Natural killer cell (primary cell): ENCODE results near the gene LONP1. TPM values are rescaled to one million over a fixed set of nuclear protein-coding genes. Genes with fewer than 3 reads are reported as not detected.
"Not testable (repeated sequence)": the region's sequence is repeated elsewhere in the genome, so short reads cannot be mapped to it uniquely, and the experiment has no call there.

Experiments
- ATAC-seq, 3 donors: fragments of 150-1000 bp in 2 of 3; fragments of 200-7000 bp in 1 of 3; cut with Tn5 transposase; 1 replicate in 1 of 3; 2 replicates in 2 of 3; pipeline ENCODE4 v1.10.0; 2021; ENCODE audit warnings: mild to moderate bottlenecking in 2 of 3, moderate library complexity in 2 of 3
- DNase-seq, 2 donors: peaks; one replicate each; pipeline versions ENCODE4 v3.0.0 to v3.0.0-alpha.2; 2013 to 2021; ENCODE audit warnings: mixed read lengths in 1 of 2
- H3K27ac ChIP-seq: one replicate; pipeline ENCODE4 v1.5.1; 2013; ENCODE audit warnings: mild to moderate bottlenecking, low read length
- H3K27me3 ChIP-seq: one replicate; pipeline ENCODE4 v1.6.1; 2013; ENCODE audit warnings: low read length; ENCODE audit not compliant: control insufficient read depth, insufficient read depth
- H3K36me3 ChIP-seq: one replicate; pipeline ENCODE4 v1.6.1; 2013; ENCODE audit warnings: low read length; ENCODE audit not compliant: control insufficient read depth, insufficient read depth
- H3K4me1 ChIP-seq: one replicate; pipeline ENCODE4 v1.6.1; 2013; ENCODE audit warnings: low read length; ENCODE audit not compliant: control insufficient read depth, insufficient read depth
- H3K4me3 ChIP-seq: one replicate; pipeline ENCODE4 v1.5.1; 2013; ENCODE audit warnings: low read length
- H3K9me3 ChIP-seq: one replicate; pipeline ENCODE4 v1.6.1; 2013; ENCODE audit warnings: low read length; ENCODE audit not compliant: control insufficient read depth, insufficient read depth
- H3K27ac Mint-ChIP-seq, 2 donors: one replicate each; pipeline ENCODE4 v1.8.0; 2022; ENCODE audit warnings: mild to moderate bottlenecking in 2 of 2, mixed read lengths in 2 of 2, moderate library complexity in 1 of 2
- H3K27me3 Mint-ChIP-seq, 2 donors: one replicate each; pipeline ENCODE4 v1.8.0; 2022; ENCODE audit warnings: low read depth in 2 of 2, mixed read lengths in 2 of 2
- H3K36me3 Mint-ChIP-seq: one replicate; pipeline ENCODE4 v1.8.0; 2022; ENCODE audit warnings: mixed read lengths
- H3K4me1 Mint-ChIP-seq, 2 donors: one replicate each; pipeline ENCODE4 v1.8.0; 2022; ENCODE audit warnings: mixed read lengths in 2 of 2
- H3K4me3 Mint-ChIP-seq: one replicate; pipeline ENCODE4 v1.8.0; 2022; ENCODE audit warnings: mild to moderate bottlenecking, moderate library complexity, mixed read lengths
- H3K9me3 Mint-ChIP-seq, 2 donors: one replicate each; pipeline ENCODE4 v1.8.0; 2022; ENCODE audit warnings: mixed read lengths in 2 of 2
- WGBS: methylation state at CpG from one replicate; pipeline ENCODE4 v1.1.7; 2013; ENCODE audit warnings: missing lambda C conversion rate; ENCODE audit not compliant: insufficient coverage; 5-methylcytosine and 5-hydroxymethylcytosine counted together
- intact Hi-C: fragments of 100-400 bp; cut with micrococcal nuclease; formaldehyde crosslinking; loops from one replicate; pipeline ENCODE4 v1.14.2; 2022
- total RNA-seq, 4 donors: library from RNA; stranded (reverse); fragments of 120-200 nt in 1 of 4; gene quantifications; one replicate each; pipeline versions ENCODE4 v1.2.3 to v1.2.4, GENCODE V29; 2013 to 2022
- TF ChIP-seq, protein P1 (sequence below): fragments of 200-600 bp; IDR thresholded peaks from one replicate; pipeline ENCODE4 v1.8.0; 2022; ENCODE audit warnings: antibody characterized with exemption

LONP1 gene
- total RNA-seq, 3 donors from 2014 or later (not counting 1 experiment from before 2014, with no cell fraction given): 50.5 to 61.8 (median 56.1) TPM

DNA sequence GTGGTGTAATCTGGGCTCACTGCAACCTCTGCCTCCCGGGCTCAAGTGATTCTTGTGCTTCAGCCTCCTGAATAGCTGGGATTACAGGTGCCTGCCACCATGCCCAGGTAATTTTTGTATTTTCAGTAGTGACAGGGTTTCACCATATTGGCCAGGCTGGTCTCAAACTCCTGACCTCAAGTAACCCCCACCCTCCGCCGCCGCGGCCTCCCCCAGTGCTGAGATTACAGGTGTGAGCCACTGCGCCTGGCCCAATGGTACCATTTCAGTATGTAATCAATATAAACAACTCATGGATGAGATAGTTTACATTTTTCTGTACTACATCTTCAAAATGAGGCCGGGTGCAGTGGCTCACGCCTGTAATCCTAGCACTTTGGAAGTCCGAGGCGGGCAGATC, 25.1 kb upstream of the LONP1 start:
- intact Hi-C loops, H3K27me3 ChIP-seq, H3K4me3 Mint-ChIP-seq, H3K9me3 Mint-ChIP-seq, H3K9me3 ChIP-seq, ATAC-seq, H3K27ac ChIP-seq, H3K27me3 Mint-ChIP-seq, H3K36me3 Mint-ChIP-seq, H3K27ac Mint-ChIP-seq, DNase-seq, H3K4me1 Mint-ChIP-seq, H3K36me3 ChIP-seq, H3K4me3 ChIP-seq, H3K4me1 ChIP-seq: not testable (repeated sequence)
- 95% methylated on average over 10 of the region's 10 CpGs for WGBS

DNA sequence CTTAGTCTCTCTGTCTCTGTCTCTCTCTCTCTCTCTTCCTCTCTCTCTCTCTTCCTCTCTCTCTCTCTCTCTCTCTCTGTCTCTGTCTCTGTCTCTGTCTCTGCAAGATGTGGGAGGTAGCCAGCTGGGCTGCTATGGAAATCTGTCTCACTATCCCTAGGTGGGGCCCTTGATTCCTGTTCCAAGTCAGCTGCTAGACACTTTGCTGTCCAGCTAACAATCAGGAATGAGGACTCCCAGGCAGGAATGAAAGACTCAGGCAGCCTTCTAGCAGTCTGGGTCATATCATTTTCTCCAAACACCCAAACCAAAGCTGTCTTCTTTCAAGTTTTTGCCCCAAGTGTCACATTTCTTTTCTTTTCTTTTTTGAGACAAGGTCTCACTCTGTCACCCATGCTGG, 23.7 kb upstream of the LONP1 start:
- H3K4me3 ChIP-seq: no peak overlapping the region
- DNase-seq (no peak), ATAC-seq (no peak)
- Mint-ChIP-seq H3K27ac (no peak overlapping the region), H3K9me3 (no peaks in the 10 kb centered on the region), H3K36me3 (no peaks in the 10 kb centered on the region), H3K4me3 (no peak overlapping the region), H3K27me3 (peaks cover 0 to 5% of the 10 kb centered on the region in 2 donors), H3K4me1 (no peaks in the 10 kb centered on the region)
- TF ChIP-seq, protein P1, sequence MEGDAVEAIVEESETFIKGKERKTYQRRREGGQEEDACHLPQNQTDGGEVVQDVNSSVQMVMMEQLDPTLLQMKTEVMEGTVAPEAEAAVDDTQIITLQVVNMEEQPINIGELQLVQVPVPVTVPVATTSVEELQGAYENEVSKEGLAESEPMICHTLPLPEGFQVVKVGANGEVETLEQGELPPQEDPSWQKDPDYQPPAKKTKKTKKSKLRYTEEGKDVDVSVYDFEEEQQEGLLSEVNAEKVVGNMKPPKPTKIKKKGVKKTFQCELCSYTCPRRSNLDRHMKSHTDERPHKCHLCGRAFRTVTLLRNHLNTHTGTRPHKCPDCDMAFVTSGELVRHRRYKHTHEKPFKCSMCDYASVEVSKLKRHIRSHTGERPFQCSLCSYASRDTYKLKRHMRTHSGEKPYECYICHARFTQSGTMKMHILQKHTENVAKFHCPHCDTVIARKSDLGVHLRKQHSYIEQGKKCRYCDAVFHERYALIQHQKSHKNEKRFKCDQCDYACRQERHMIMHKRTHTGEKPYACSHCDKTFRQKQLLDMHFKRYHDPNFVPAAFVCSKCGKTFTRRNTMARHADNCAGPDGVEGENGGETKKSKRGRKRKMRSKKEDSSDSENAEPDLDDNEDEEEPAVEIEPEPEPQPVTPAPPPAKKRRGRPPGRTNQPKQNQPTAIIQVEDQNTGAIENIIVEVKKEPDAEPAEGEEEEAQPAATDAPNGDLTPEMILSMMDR: no peak
- H3K27ac ChIP-seq: no peak overlapping the region
- no peaks in the 10 kb centered on the region for H3K36me3 ChIP-seq
- no peaks in the 10 kb centered on the region for H3K27me3 ChIP-seq
- no peaks in the 10 kb centered on the region for H3K4me1 ChIP-seq
- intact Hi-C loops: no loop called here
- H3K9me3 ChIP-seq: no peaks in the 10 kb centered on the region

GRCh38 chr19:5742051-5742450, 22.1 kb upstream of the LONP1 start:
- H3K4me1 Mint-ChIP-seq: no peaks in the 10 kb centered on the region
- no peak overlapping the region for H3K4me3 Mint-ChIP-seq
- Histone ChIP-seq H3K4me1 (no peaks in the 10 kb centered on the region), H3K36me3 (no peaks in the 10 kb centered on the region), H3K27ac (no peak overlapping the region), H3K27me3 (no peaks in the 10 kb centered on the region), H3K9me3 (no peaks in the 10 kb centered on the region), H3K4me3 (no peak overlapping the region)
- peaks cover 0 to 5% of the 10 kb centered on the region in 2 donors for H3K27me3 Mint-ChIP-seq
- H3K27ac Mint-ChIP-seq: no peak overlapping the region
- H3K36me3 Mint-ChIP-seq: no peaks in the 10 kb centered on the region
- TF ChIP-seq, protein P1: no peak
- intact Hi-C loops: no loop called here
- ATAC-seq: no peak
- WGBS: 85% methylated on average over 19 of the region's 19 CpGs
- no peaks in the 10 kb centered on the region for H3K9me3 Mint-ChIP-seq
- no peak for DNase-seq

- ATAC-seq (no peak), DNase-seq (no peak)
- no peak overlapping the region for H3K27ac ChIP-seq
- Mint-ChIP-seq H3K4me1 (no peaks in the 10 kb centered on the region), H3K27ac (no peak overlapping the region), H3K36me3 (no peaks in the 10 kb centered on the region), H3K9me3 (no peaks in the 10 kb centered on the region), H3K27me3 (peaks cover 0 to 3% of the 10 kb centered on the region in 2 donors), H3K4me3 (no peak overlapping the region)
- intact Hi-C loops: no loop called here
- no peaks in the 10 kb centered on the region for H3K9me3 ChIP-seq
- no peaks in the 10 kb centered on the region for H3K4me1 ChIP-seq
- WGBS: 91% methylated on average over 8 of the region's 8 CpGs
- H3K4me3 ChIP-seq: no peak overlapping the region
- no peaks in the 10 kb centered on the region for H3K27me3 ChIP-seq
- H3K36me3 ChIP-seq: no peaks in the 10 kb centered on the region
- TF ChIP-seq, protein P1: no peak
Observed at GRCh38 chr19:5738423-5738822, 18.5 kb upstream of the LONP1 start.

- H3K27me3 Mint-ChIP-seq, H3K4me1 ChIP-seq, H3K4me3 ChIP-seq, H3K9me3 Mint-ChIP-seq, H3K27ac ChIP-seq, H3K4me3 Mint-ChIP-seq, H3K4me1 Mint-ChIP-seq, ATAC-seq, H3K9me3 ChIP-seq, H3K36me3 Mint-ChIP-seq, H3K27ac Mint-ChIP-seq, DNase-seq, H3K36me3 ChIP-seq, H3K27me3 ChIP-seq, intact Hi-C loops: not testable (repeated sequence)
- 90% methylated on average over 2 of the region's 2 CpGs for WGBS
Observed at GRCh38 chr19:5733172-5733571, 13.2 kb upstream of the LONP1 start.
